Fibroblast of skin of left quadriceps (primary cell): ENCODE measurements around the gene GHR.
A peak's percentile ranks its signal among the peaks of the same experiment; 100 is the strongest.

Source experiments
- DNase-seq, 2 experiments: peaks; one replicate each; pipeline ENCODE4 v3.0.0-alpha.2; 2013; ENCODE audit warnings: low read depth in 2 of 2

Gene GHR

DNA sequence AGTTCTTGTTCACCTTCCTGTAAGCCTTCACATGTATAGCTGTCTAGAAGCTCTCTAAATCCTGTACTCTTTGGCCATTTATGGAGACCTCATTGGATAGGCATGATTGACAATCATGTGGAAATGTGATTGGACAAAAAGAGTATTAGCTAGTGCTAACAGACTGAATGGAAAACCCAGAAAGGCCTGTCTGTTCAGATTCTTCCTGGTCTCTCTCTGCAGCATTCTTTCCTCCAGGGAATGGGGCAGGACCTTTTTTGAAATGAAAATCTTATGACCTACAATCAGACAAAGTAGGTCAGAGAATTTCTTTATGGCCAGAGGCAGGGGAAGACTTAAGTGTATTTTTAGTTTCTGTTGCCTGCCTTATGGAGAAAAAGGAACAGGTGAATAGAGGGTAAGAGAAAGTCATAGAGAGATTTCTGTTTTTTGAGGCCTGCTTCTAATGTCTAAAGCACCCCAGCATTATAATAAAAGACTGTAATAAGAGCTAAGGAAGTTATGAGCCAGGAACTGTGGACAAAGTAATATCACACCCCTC lies 181.0 kb downstream of the GHR start:
- DNase-seq = no peak

- no peak for DNase-seq
Measured at GRCh38 chr5:42605490-42605889, 182.3 kb downstream of the GHR start.

DNA sequence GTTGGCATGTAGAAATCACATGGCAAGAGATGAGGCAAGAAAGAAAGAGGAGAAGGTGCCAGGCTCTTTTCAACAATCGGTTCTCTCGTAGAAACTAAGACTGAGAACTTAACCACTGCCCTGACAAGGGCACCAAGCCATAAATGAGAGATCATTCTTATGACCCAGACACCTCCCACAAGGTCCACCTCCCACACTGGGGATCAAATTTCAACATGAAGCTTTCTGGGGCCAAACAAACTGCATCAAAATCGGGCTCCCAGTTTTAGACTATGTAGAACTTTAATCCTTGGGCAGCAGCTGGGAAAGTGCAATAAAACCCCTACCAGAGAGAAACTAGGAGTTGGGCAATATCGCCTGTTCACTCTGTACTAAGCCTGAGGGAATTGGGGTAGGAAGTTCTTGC lies 183.2 kb downstream of the GHR start:
- no peak for DNase-seq

DNA sequence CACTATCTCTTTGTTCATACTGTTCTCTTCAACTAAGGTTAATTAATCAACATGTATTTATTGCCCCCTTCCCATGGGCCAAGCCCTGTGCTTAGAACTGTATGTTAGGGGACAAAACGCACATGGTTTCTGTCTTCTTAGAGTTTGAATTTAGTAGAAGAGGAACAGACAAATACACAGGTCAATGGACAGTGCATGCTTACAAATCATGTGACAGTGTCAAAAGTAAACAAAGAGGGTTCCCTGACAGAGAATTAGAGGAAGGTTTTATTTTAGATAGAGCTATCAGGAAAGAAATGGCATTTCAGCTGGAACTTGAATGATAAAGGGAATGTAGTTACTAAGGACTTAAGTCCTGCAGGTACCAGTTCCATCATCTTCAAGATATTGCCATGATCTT lies 188.2 kb downstream of the GHR start:
- DNase-seq = no peak

DNA sequence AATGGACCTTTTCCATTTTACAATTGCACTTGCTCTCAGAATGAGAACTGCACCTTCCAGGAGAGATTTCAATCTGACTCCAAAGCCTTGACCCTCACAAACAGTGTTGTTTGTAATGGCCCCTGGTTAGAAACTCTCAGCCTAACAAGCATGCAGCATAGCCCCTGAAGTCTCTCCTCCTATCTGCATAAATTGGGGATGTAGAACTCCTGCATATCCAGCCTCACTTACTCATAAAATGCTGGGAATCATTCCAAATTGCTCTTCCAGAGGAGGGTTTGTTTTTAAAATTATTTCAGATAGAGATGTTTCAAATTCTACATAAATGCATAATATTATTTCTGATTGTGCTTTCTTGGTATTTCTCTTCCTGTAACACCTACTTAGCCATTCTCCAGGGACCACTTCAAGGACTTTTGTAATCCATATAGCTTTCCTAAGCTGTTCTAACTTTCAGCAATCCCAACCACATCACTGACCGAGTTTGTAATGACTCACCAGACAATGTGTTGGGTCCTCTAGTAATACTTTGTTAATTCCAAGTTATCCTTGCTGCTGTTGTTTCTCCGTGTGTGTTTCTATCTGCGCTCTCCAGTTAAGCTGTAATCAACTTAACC lies 189.6 kb downstream of the GHR start:
- DNase-seq = peak; percentile 59 to 62

GRCh38 chr5:42614509-42614908 lies 191.3 kb downstream of the GHR start:
- peak; percentile 20 to 25 for DNase-seq

- no peak for DNase-seq
Measured at GRCh38 chr5:42620579-42621216, 197.5 kb downstream of the GHR start.

- DNase-seq = no peak
Measured at GRCh38 chr5:42621242-42621641, 198.0 kb downstream of the GHR start.

DNA sequence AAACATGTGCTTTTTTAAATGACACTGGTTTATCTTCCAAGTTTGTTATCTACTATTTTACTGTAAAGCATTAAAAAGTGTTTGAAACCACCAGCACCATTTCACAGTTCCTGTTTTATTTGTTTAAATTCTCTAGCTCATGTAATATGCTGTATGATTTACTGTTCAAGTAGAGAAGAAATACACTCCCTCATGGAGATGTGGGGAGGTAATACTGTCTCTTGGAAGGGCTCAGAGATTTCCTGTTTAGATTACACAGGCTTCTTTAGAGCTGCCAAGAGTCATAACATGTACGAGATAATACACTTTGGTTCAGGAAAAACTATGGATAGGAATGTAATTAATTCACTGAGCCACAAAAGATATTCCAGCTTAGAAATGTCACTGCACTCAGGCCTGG lies 198.4 kb downstream of the GHR start:
- DNase-seq = peak; percentile 4 to 14

- no peak for DNase-seq
Measured at GRCh38 chr5:42624912-42625311, 201.7 kb downstream of the GHR start.

GRCh38 chr5:42626462-42626861 lies 203.2 kb downstream of the GHR start:
- DNase-seq = no peak

DNA sequence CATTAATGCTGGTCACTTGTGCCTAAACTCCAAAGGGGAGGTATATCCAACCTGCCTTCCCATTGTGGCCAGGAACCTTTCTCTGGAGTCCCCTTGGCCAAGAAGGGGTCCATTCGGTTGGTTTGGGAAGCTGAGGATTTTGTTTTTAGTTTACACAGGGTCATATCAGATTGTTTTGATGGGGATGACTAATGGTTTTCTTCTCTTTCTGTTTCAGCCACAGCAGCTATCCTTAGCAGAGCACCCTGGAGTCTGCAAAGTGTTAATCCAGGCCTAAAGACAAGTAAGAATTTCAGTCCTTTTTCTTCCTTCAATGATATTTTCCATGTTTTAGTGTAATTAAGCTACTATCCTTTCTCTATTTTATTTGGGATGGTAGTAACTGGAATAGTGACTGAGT lies 205.6 kb downstream of the GHR start:
- DNase-seq = no peak

- no peak for DNase-seq
Measured at GRCh38 chr5:42629284-42629683, 206.0 kb downstream of the GHR start.

GRCh38 chr5:42631241-42631640 lies 208.0 kb downstream of the GHR start:
- DNase-seq = no peak

GRCh38 chr5:42632354-42632900 lies 209.2 kb downstream of the GHR start:
- no peak for DNase-seq

GRCh38 chr5:42634575-42634974 lies 211.3 kb downstream of the GHR start:
- DNase-seq = no peak

GRCh38 chr5:42636425-42636824 lies 213.2 kb downstream of the GHR start:
- no peak for DNase-seq

DNA sequence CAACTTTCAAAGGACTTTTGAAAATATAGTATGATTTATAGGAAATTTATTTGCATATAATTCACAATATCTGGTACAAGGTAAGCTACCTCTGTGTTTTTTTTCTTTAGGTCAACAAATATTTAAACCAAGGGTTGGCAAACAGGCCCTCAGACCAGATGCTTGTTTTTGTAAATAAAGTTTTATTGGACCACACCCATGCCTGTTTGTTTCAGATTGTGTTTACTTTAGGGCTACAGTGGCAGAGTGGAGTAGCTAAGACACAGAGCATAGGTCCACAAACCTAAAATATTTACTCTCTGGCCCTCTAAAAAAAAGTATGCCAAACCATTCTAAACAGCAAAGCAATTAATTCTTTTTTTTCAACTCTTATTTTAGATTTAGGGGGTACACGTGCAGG lies 213.7 kb downstream of the GHR start:
- DNase-seq = no peak

DNA sequence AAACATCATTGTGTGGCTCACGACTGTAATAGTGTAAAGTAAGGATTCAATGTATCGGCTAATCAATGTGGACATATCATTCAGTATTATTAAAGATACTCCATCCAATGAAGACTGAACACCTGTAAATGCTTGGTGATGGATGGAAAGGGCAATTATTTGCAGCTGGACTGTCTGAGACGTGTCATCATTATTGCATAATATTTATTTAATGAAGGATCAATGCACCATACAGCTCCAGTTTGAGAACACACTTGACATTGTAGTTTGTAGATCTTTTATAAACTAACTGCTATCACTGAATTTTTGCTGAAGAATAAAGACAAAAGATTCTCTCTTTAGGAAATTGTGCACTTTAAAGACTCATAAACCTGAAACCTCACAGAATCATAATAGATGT lies 215.7 kb downstream of the GHR start:
- DNase-seq = no peak

GRCh38 chr5:42640835-42641234 lies 217.6 kb downstream of the GHR start:
- DNase-seq = no peak

- DNase-seq = no peak
Measured at GRCh38 chr5:42641336-42642005, 218.2 kb downstream of the GHR start.

- no peak for DNase-seq
Measured at GRCh38 chr5:42642006-42642405, 218.8 kb downstream of the GHR start.

DNA sequence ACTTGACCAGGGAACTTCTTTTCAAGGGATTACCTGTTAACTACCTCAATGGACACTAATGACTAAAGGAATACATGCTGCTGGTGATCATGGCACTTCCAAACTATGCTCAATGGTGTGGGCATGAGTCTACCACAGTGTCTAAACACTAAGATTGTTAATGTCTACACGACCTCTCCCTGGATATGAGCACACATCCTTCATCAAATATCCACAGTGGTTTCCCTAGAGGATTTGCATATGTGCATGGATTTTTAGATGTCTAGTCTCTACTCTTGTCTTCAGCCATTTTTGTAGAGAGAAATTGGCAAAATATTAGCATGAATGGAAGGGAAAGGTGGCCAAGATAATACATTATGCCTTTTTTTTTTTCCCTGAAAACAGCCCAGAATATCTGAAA lies 220.1 kb downstream of the GHR start:
- DNase-seq = no peak
